NCI-H1417 (cell line): ENCODE data around the gene SEMA3C.

ENCODE experiments used
- DNase-seq, 3 experiments: peaks; one replicate each; lab custom pipeline; 2025; lab: John Stamatoyannopoulos, UW

The SEMA3C gene

DNA sequence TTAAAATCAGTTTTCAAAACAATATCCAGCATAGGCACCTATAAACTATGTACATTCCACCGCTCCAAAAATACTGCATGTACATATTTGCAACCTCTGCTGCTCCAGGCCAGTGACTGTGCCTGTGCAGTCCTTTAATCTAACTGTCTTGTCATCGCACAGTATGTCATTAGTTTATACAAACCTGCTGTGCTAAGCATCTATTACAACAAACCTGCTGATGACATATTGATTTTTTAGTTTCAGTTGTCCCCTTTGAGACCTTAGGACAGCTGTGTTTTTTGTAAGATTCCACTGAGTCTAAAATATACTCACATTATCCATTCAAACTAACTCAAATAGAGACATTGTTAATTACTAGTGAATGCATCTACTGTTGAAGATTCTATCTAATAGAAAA is 33.1 kb downstream of the SEMA3C start:
- DNase-seq, result peak in 1 of 3 experiments; percentile 38

GRCh38 chr7:80884511-80885195 is 34.2 kb downstream of the SEMA3C start:
- no peak for DNase-seq

DNA sequence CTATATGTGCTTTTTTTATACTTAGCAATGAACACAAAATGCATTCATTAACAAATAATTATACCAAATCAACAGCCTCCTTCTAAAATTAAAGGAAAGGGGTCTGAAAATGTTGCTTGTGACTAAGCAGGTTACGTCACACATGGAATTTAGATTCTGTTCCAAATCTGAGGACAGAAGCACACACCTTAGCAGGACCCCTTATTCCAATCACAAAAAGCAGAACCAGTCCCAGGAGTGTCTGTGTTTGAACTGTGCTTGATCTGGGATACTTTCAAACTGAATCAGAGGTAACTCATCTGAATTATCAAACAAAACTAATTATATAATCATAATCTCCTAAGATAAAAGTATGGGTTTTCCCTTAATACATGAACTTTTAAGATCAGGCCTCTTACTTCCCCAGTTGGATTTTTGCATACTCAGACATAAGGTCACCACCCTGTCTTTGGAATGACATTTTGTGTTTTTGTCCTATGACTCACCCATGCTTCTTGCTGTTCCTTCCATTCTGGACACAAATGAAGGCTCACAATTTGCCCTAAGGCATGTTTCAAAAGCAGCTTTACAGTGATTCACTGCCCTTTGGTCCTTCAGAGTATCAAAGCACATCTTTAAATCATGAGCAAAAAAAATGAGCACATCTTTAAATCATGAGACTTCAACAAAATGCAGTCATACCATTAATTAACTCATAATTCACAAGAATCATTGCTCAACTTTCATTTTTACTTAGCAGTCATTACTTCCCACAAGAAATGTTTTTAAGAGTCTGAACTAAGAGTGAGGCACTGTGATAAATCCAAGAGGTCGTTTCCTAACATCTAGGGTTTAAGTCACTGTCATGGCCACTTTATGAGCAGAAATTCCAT is 35.5 kb downstream of the SEMA3C start:
- DNase-seq, result peak in 1 of 3 experiments; percentile 46

DNA sequence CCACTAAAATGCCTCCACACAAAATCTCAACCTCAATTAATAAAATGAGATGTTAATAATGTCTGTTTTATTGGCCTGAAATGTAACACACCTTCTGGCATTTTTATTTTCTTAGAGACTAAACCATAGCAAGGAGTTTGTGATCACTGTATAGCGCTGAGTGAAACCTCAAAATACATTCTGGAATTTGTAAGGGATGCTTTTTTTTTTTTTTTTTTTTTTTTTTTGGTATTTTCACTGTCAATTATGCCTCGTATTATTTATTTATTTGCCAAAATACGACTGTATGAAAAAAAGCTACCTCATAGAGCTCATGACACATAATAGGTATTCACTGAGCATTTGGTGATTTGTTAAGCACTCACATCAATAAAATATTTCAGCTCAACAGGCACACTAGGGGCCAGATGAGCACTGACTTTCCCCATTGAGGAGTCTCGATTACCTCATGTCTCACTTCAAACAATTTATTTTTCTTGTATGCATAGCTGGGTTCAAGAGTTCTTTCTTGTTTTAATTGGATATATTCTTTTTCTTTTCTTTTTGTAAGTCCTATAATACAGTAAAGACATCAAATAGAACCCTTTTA is 36.5 kb downstream of the SEMA3C start:
- no peak for DNase-seq

DNA sequence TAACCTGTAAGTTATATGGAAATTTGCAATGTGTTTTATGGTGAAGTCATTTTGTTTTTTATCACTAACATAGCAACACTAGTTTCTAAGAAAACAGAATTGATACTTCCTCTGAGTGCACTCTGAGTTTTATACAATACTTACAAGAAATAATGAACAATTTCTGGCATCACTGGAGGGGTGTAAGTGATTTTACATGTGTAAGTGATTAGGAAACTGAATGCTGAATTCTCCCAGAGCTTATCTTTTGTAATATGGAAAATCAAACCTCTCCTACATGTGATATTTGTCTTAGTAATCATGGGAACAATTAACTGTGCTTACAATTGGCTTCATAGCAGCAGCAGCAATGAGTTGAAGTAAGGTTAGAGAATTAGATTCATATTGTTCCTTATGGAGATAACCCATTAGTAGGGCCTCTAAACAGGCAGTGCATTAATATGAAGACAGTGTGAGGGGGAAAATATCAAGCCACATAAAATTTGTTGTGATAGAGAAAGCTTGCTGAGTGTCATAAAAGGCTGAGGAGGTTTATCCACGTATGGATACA is 37.4 kb downstream of the SEMA3C start:
- DNase-seq, result peak in 1 of 3 experiments; percentile 26

- no peak for DNase-seq
Measured at GRCh38 chr7:80879849-80880248, 39.0 kb downstream of the SEMA3C start.

GRCh38 chr7:80876894-80877414 is 41.9 kb downstream of the SEMA3C start:
- DNase-seq, result peak in 2 of 3 experiments; percentile 13 to 47

DNA sequence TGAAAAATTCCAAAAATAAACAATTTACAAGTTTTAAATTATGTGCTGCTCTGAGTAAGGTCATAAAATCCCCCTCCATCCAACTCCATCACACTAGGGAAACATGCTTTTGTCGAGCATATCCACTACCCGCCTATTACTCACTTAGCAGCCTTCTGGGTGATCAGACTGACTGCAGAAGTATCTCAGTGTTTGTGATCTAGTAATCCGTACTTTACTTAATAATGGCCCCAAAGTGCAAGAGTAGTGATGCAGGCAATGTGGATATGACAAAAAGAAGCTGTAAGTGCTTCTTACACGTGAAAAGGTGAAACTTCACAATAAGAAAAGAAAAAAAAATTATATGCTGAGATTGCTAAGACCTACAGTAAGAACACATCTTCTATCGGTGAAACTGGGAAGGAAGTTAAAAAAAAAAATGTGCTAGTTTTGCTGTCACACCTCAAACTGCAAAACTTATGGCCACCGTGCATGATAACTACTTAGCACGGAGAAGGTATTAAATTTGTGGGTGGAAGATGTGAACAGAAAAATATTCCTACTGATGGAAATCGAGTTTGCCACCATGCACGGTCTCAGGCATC is 43.2 kb downstream of the SEMA3C start:
- no peak for DNase-seq

GRCh38 chr7:80873140-80873539 is 45.7 kb downstream of the SEMA3C start:
- DNase-seq, result no peak

GRCh38 chr7:80871228-80871627 is 47.6 kb downstream of the SEMA3C start:
- DNase-seq, result no peak

GRCh38 chr7:80870813-80871212 is 48.0 kb downstream of the SEMA3C start:
- DNase-seq, result no peak

DNA sequence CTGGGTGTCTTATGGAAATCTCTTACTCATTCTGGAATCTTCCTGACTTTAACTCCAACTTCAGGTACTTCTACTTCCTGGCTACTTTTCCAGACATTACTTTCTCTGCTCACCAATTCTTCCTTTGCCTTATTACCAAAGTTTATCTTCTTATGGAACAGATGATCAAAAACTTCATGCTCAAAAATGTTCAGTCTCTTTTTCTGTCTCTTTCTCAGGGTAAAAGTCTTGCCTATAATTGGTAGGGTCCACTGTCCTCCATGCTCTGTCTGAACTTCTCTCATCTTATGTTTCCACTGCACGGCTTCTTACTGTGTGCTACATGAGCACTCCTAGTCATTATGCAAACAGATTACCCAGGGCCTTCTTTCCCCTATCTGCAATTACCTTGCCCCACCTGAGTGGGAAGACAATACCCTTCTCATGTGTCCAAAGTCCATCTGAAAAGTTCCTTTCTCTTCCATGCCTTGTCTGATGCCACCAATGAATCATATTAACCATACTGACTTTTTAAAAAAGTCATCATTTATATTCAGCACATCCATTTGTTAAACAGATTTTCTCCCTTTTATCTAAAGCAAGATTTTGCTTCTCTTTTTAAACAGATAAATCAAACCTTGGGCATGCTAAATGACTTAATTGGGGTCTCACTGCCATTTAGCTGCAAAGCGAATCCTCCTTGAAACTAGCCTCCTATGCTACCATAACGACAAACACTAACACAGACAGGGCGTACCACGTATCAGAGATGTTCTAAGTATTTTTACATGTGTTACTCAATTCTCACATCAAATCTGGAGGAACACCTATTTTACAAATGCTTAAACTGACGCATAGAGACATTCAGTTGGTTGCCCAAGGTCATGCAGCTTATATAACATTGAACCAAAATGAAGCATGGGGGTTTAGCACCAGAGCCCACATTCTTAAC is 48.8 kb downstream of the SEMA3C start:
- no peak for DNase-seq

DNA sequence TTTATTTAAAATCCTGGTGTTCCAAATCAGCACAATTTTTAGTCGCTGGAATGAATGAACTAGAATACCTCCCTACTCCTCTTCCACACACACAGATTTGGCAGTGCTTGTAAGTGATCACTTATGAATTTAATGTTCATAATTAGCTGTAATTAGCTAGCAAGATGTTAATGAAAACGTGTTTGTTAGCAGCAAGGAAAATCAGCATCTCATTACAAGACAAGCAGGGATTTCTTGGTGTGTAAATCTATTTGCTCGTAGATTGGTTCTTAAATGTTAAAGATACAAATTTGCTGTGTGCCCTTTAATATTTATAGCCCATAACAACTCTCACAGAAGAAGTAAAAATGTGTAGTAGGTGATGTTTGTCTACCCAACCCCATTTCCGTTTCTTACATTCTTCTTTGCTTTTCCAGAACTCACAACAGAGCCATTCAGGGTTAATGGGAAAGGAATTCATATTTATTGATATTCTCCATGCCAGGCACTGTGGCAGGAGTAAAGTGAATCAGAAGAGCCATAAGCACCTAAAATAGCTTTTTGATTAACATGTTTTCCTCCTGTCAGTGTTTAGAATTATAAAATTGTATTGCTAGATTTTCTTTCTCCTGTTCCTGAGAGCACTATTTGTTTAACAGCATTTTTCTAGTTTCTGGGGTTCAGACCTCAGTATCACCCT is 49.6 kb downstream of the SEMA3C start:
- no peak for DNase-seq

- no peak for DNase-seq
Measured at GRCh38 chr7:80868566-80868965, 50.3 kb downstream of the SEMA3C start.

- peak in 2 of 3 experiments; percentile 39 to 48 for DNase-seq
Measured at GRCh38 chr7:80860554-80860953, 58.3 kb downstream of the SEMA3C start.

DNA sequence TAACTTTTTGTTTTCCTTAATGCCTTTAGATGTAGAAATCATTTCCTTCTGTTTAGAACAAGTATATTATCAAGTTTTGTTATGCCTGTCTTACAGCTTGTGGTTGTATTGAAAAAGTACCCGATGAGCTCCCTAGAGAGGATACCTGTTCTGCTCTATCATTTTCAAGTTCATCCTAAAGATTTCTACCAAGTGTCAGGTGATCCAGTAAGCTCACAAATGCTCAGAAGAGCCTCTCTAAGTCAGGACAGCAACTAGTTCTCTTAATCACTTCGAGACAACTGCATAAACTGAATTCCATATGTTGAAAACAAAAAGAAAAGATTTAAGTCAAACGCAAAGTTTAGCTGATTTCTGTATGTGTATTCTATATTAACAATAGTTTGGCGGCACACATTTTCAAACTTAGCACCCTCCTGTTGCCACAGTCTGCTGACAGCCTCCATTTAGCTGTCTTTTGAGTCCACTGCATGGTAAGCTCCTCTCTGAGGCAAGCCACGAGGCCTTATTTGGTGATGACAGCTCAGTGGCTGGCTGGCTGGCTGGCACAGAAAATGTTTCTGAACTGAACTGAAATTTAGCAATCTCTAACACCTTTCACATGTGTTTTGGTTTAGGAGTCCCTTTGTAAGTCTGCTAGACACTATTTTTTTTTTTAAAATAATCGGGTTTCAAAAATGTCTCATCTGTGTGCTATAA is 59.4 kb downstream of the SEMA3C start:
- no peak for DNase-seq

- peak in 2 of 3 experiments; percentile 12 to 46 for DNase-seq
Measured at GRCh38 chr7:80858141-80858903, 60.5 kb downstream of the SEMA3C start.

GRCh38 chr7:80856769-80857168 is 62.1 kb downstream of the SEMA3C start:
- DNase-seq, result no peak
